Glutamatergic neuron (in vitro differentiated cells): ENCODE measurements around the gene PRKCE. TPM values are rescaled to one million over a fixed set of nuclear protein-coding genes. Genes with fewer than 3 reads are reported as not detected.

Experiments used
- DNase-seq: peaks from one replicate; pipeline ENCODE4 v3.0.0; 2022
- H3K27ac Mint-ChIP-seq: one replicate; pipeline ENCODE4 v1.8.0; 2020; ENCODE audit warnings: mild to moderate bottlenecking, mixed read lengths, inconsistent platforms; ENCODE audit not compliant: unreplicated experiment
- H3K27me3 Mint-ChIP-seq: one replicate; pipeline ENCODE4 v1.8.0; 2020; ENCODE audit warnings: mild to moderate bottlenecking, moderate library complexity, mixed read lengths, inconsistent platforms; ENCODE audit not compliant: unreplicated experiment
- H3K36me3 Mint-ChIP-seq: one replicate; pipeline ENCODE4 v1.8.0; 2020; ENCODE audit warnings: mild to moderate bottlenecking, mixed read lengths, inconsistent platforms; ENCODE audit not compliant: unreplicated experiment
- H3K4me1 Mint-ChIP-seq: one replicate; pipeline ENCODE4 v1.8.0; 2020; ENCODE audit warnings: mild to moderate bottlenecking, low read depth, mixed read lengths, inconsistent platforms; ENCODE audit not compliant: unreplicated experiment
- H3K4me3 Mint-ChIP-seq: one replicate; pipeline ENCODE4 v1.8.0; 2020; ENCODE audit warnings: mild to moderate bottlenecking, mixed read lengths, inconsistent platforms; ENCODE audit not compliant: unreplicated experiment
- H3K9me3 Mint-ChIP-seq: one replicate; pipeline ENCODE4 v1.8.0; 2020; ENCODE audit warnings: mild to moderate bottlenecking, moderate library complexity, mixed read lengths, inconsistent platforms; ENCODE audit not compliant: unreplicated experiment
- CTCF ChIP-seq: fragments of 200-600 bp; sonication (generic); IDR thresholded peaks from one replicate; pipeline ENCODE4 v1.5.0; 2021; ENCODE audit not compliant: partially characterized antibody, unreplicated experiment
- total RNA-seq: library from RNA; stranded (reverse); fragmentation: NEBNext Ultra II Directional; extraction: Animal tissue kit (Norgen Biotek cat#: 25700); gene quantifications from one replicate; pipeline ENCODE4 v1.2.1, GENCODE V29; 2021; ENCODE audit not compliant: unreplicated experiment

The PRKCE gene
- total RNA-seq, 1 donor from 2014 or later, result 74.8 TPM

GRCh38 chr2:46106690-46107089 is 455.2 kb downstream of the PRKCE start:
- no peak for DNase-seq
- Mint-ChIP-seq H3K27ac (no peak overlapping the region), H3K4me3 (no peak overlapping the region), H3K9me3 (peaks cover 4% of the 10 kb centered on the region), H3K4me1 (no peaks in the 10 kb centered on the region), H3K36me3 (peaks cover 20% of the 10 kb centered on the region), H3K27me3 (peaks cover 4% of the 10 kb centered on the region)
- TF ChIP-seq CTCF, result no peak

GRCh38 chr2:46114996-46115395 is 463.5 kb downstream of the PRKCE start:
- TF ChIP-seq CTCF, result no peak
- peaks cover 4% of the 10 kb centered on the region for H3K36me3 Mint-ChIP-seq
- no peak for DNase-seq
- H3K4me3 Mint-ChIP-seq, result no peak overlapping the region
- H3K9me3 Mint-ChIP-seq, result peaks cover 3% of the 10 kb centered on the region
- peaks cover 4% of the 10 kb centered on the region for H3K4me1 Mint-ChIP-seq
- H3K27ac Mint-ChIP-seq, result no peak overlapping the region
- peaks cover 3% of the 10 kb centered on the region for H3K27me3 Mint-ChIP-seq

- Mint-ChIP-seq H3K4me1 (peaks cover 4% of the 10 kb centered on the region), H3K27me3 (peaks cover 3% of the 10 kb centered on the region), H3K9me3 (peaks cover 3% of the 10 kb centered on the region), H3K27ac (no peak overlapping the region), H3K36me3 (peaks cover 4% of the 10 kb centered on the region), H3K4me3 (no peak overlapping the region)
- no peak for TF ChIP-seq CTCF
- DNase-seq, result no peak
Observed at GRCh38 chr2:46116150-46116549, 464.7 kb downstream of the PRKCE start.

GRCh38 chr2:46116553-46116991 is 465.1 kb downstream of the PRKCE start:
- TF ChIP-seq CTCF, result no peak
- H3K36me3 Mint-ChIP-seq, result peaks cover 4% of the 10 kb centered on the region
- peaks cover 3% of the 10 kb centered on the region for H3K9me3 Mint-ChIP-seq
- DNase-seq, result no peak
- no peak overlapping the region for H3K27ac Mint-ChIP-seq
- peaks cover 3% of the 10 kb centered on the region for H3K27me3 Mint-ChIP-seq
- peaks cover 4% of the 10 kb centered on the region for H3K4me1 Mint-ChIP-seq
- no peak overlapping the region for H3K4me3 Mint-ChIP-seq

- no peak for DNase-seq
- Mint-ChIP-seq H3K9me3 (peaks cover 3% of the 10 kb centered on the region), H3K27me3 (peaks cover 3% of the 10 kb centered on the region), H3K36me3 (peaks cover 4% of the 10 kb centered on the region), H3K27ac (no peak overlapping the region), H3K4me1 (peaks cover 4% of the 10 kb centered on the region), H3K4me3 (no peak overlapping the region)
- no peak for TF ChIP-seq CTCF
Observed at GRCh38 chr2:46117379-46117778, 465.9 kb downstream of the PRKCE start.
